Measurements from ENCODE around the gene ODF4.
"Not testable (repeated sequence)": the region's sequence is repeated elsewhere in the genome, so short reads cannot be mapped to it uniquely, and the experiment has no call there.

ODF4 gene

GRCh38 chr17:8362651-8363332 is 23.2 kb downstream of the ODF4 start:
- Histone ChIP-seq H3K36me3 (ENCODE audit: control insufficient read depth, insufficient read depth, low read length) (no peaks in the 10 kb centered on the region), H3K9me3 (ENCODE audit: control insufficient read depth, low read length) (no peaks in the 10 kb centered on the region), H3K4me3 (ENCODE audit: insufficient read depth, low read depth, low read length, poor library complexity, severe bottlenecking) (no peak overlapping the region), H3K27me3 (replicated peaks; ENCODE audit: control insufficient read depth, insufficient read depth, low read length, poor library complexity, severe bottlenecking) (no peaks in the 10 kb centered on the region), H3K27ac (ENCODE audit: insufficient read depth, low read length, poor library complexity, severe bottlenecking) (no peak overlapping the region), H3K4me1 (ENCODE audit: control insufficient read depth, insufficient read depth, low read length, poor library complexity, severe bottlenecking) (no peaks in the 10 kb centered on the region)
- DNase-seq: no peak

- H3K27ac ChIP-seq (ENCODE audit: insufficient read depth, low read length, poor library complexity, severe bottlenecking): no peak overlapping the region
- H3K36me3 ChIP-seq (ENCODE audit: control insufficient read depth, insufficient read depth, low read length): peaks cover 9% of the 10 kb centered on the region
- no peaks in the 10 kb centered on the region for H3K4me1 ChIP-seq (ENCODE audit: control insufficient read depth, insufficient read depth, low read length, poor library complexity, severe bottlenecking)
- no peak overlapping the region for H3K4me3 ChIP-seq (ENCODE audit: insufficient read depth, low read depth, low read length, poor library complexity, severe bottlenecking)
- H3K9me3 ChIP-seq (ENCODE audit: control insufficient read depth, low read length): no peaks in the 10 kb centered on the region
- no peaks in the 10 kb centered on the region for H3K27me3 ChIP-seq (replicated peaks; ENCODE audit: control insufficient read depth, insufficient read depth, low read length, poor library complexity, severe bottlenecking)
- no peak for DNase-seq
These were observed 25.5 kb downstream of the ODF4 start for GRCh38 chr17:8365143-8365542.

GRCh38 chr17:8366231-8366630 is 26.6 kb downstream of the ODF4 start:
- no peaks in the 10 kb centered on the region for H3K9me3 ChIP-seq (ENCODE audit: control insufficient read depth, low read length)
- no peaks in the 10 kb centered on the region for H3K4me1 ChIP-seq (ENCODE audit: control insufficient read depth, insufficient read depth, low read length, poor library complexity, severe bottlenecking)
- H3K27me3 ChIP-seq (replicated peaks; ENCODE audit: control insufficient read depth, insufficient read depth, low read length, poor library complexity, severe bottlenecking): no peaks in the 10 kb centered on the region
- H3K4me3 ChIP-seq (ENCODE audit: insufficient read depth, low read depth, low read length, poor library complexity, severe bottlenecking): no peak overlapping the region
- H3K36me3 ChIP-seq (ENCODE audit: control insufficient read depth, insufficient read depth, low read length): peaks cover 9% of the 10 kb centered on the region
- no peak overlapping the region for H3K27ac ChIP-seq (ENCODE audit: insufficient read depth, low read length, poor library complexity, severe bottlenecking)
- no peak for DNase-seq

- Histone ChIP-seq H3K27me3 (replicated peaks; ENCODE audit: control insufficient read depth, insufficient read depth, low read length, poor library complexity, severe bottlenecking) (no peaks in the 10 kb centered on the region), H3K4me1 (ENCODE audit: control insufficient read depth, insufficient read depth, low read length, poor library complexity, severe bottlenecking) (no peaks in the 10 kb centered on the region), H3K27ac (ENCODE audit: insufficient read depth, low read length, poor library complexity, severe bottlenecking) (no peak overlapping the region), H3K36me3 (ENCODE audit: control insufficient read depth, insufficient read depth, low read length) (peaks cover 9% of the 10 kb centered on the region), H3K9me3 (ENCODE audit: control insufficient read depth, low read length) (no peaks in the 10 kb centered on the region), H3K4me3 (ENCODE audit: insufficient read depth, low read depth, low read length, poor library complexity, severe bottlenecking) (no peak overlapping the region)
- DNase-seq: no peak
These were observed 28.6 kb downstream of the ODF4 start for GRCh38 chr17:8368193-8368592.

- no peaks in the 10 kb centered on the region for H3K4me1 ChIP-seq (ENCODE audit: control insufficient read depth, insufficient read depth, low read length, poor library complexity, severe bottlenecking)
- DNase-seq: no peak
- H3K9me3 ChIP-seq (ENCODE audit: control insufficient read depth, low read length): no peaks in the 10 kb centered on the region
- no peaks in the 10 kb centered on the region for H3K27me3 ChIP-seq (replicated peaks; ENCODE audit: control insufficient read depth, insufficient read depth, low read length, poor library complexity, severe bottlenecking)
- H3K4me3 ChIP-seq (ENCODE audit: insufficient read depth, low read depth, low read length, poor library complexity, severe bottlenecking): no peak overlapping the region
- H3K27ac ChIP-seq (ENCODE audit: insufficient read depth, low read length, poor library complexity, severe bottlenecking): no peak overlapping the region
- H3K36me3 ChIP-seq (ENCODE audit: control insufficient read depth, insufficient read depth, low read length): peaks cover 9% of the 10 kb centered on the region
These were observed 30.3 kb downstream of the ODF4 start for GRCh38 chr17:8369944-8370343.

- H3K9me3 ChIP-seq (ENCODE audit: control insufficient read depth, low read length): no peaks in the 10 kb centered on the region
- peaks cover 8% of the 10 kb centered on the region for H3K4me1 ChIP-seq (ENCODE audit: control insufficient read depth, insufficient read depth, low read length, poor library complexity, severe bottlenecking)
- H3K27ac ChIP-seq (ENCODE audit: insufficient read depth, low read length, poor library complexity, severe bottlenecking): no peak overlapping the region
- no peak for DNase-seq
- no peak overlapping the region for H3K4me3 ChIP-seq (ENCODE audit: insufficient read depth, low read depth, low read length, poor library complexity, severe bottlenecking)
- peaks cover 10% of the 10 kb centered on the region for H3K36me3 ChIP-seq (ENCODE audit: control insufficient read depth, insufficient read depth, low read length)
- no peaks in the 10 kb centered on the region for H3K27me3 ChIP-seq (replicated peaks; ENCODE audit: control insufficient read depth, insufficient read depth, low read length, poor library complexity, severe bottlenecking)
These were observed 32.1 kb downstream of the ODF4 start for GRCh38 chr17:8371786-8372185.

GRCh38 chr17:8372422-8372821 is 32.8 kb downstream of the ODF4 start:
- Histone ChIP-seq H3K27me3 (replicated peaks; ENCODE audit: control insufficient read depth, insufficient read depth, low read length, poor library complexity, severe bottlenecking) (no peaks in the 10 kb centered on the region), H3K4me1 (ENCODE audit: control insufficient read depth, insufficient read depth, low read length, poor library complexity, severe bottlenecking) (peaks cover 10% of the 10 kb centered on the region), H3K27ac (ENCODE audit: insufficient read depth, low read length, poor library complexity, severe bottlenecking) (no peak overlapping the region), H3K36me3 (ENCODE audit: control insufficient read depth, insufficient read depth, low read length) (peaks cover 17% of the 10 kb centered on the region), H3K4me3 (ENCODE audit: insufficient read depth, low read depth, low read length, poor library complexity, severe bottlenecking) (no peak overlapping the region), H3K9me3 (ENCODE audit: control insufficient read depth, low read length) (no peaks in the 10 kb centered on the region)
- DNase-seq: no peak

- H3K27ac ChIP-seq (ENCODE audit: insufficient read depth, low read length, poor library complexity, severe bottlenecking); H3K4me3 ChIP-seq (ENCODE audit: insufficient read depth, low read depth, low read length, poor library complexity, severe bottlenecking); H3K27me3 ChIP-seq (replicated peaks; ENCODE audit: control insufficient read depth, insufficient read depth, low read length, poor library complexity, severe bottlenecking); DNase-seq; H3K9me3 ChIP-seq (ENCODE audit: control insufficient read depth, low read length): not testable (repeated sequence)
- Histone ChIP-seq H3K36me3 (ENCODE audit: control insufficient read depth, insufficient read depth, low read length) (peaks cover 30% of the 10 kb centered on the region), H3K4me1 (ENCODE audit: control insufficient read depth, insufficient read depth, low read length, poor library complexity, severe bottlenecking) (peaks cover 10% of the 10 kb centered on the region)
These were observed 34.2 kb downstream of the ODF4 start for GRCh38 chr17:8373856-8374255.

GRCh38 chr17:8375738-8376259 is 36.2 kb downstream of the ODF4 start:
- H3K9me3 ChIP-seq (ENCODE audit: control insufficient read depth, low read length): no peaks in the 10 kb centered on the region
- H3K36me3 ChIP-seq (ENCODE audit: control insufficient read depth, insufficient read depth, low read length): peaks cover 35% of the 10 kb centered on the region
- no peak for DNase-seq
- H3K27me3 ChIP-seq (replicated peaks; ENCODE audit: control insufficient read depth, insufficient read depth, low read length, poor library complexity, severe bottlenecking): no peaks in the 10 kb centered on the region
- peak overlapping the region; percentile 91 for H3K4me3 ChIP-seq (ENCODE audit: insufficient read depth, low read depth, low read length, poor library complexity, severe bottlenecking)
- peak overlapping the region; percentile 69 for H3K27ac ChIP-seq (ENCODE audit: insufficient read depth, low read length, poor library complexity, severe bottlenecking)
- peaks cover 10% of the 10 kb centered on the region for H3K4me1 ChIP-seq (ENCODE audit: control insufficient read depth, insufficient read depth, low read length, poor library complexity, severe bottlenecking)

GRCh38 chr17:8376271-8377067 is 36.8 kb downstream of the ODF4 start, which contains the start of gene KRABD2:
Gene KRABD2 (minus strand): TSS chr17:8376704.
- no peaks in the 10 kb centered on the region for H3K27me3 ChIP-seq (replicated peaks; ENCODE audit: control insufficient read depth, insufficient read depth, low read length, poor library complexity, severe bottlenecking)
- H3K9me3 ChIP-seq (ENCODE audit: control insufficient read depth, low read length): no peaks in the 10 kb centered on the region
- H3K4me3 ChIP-seq (ENCODE audit: insufficient read depth, low read depth, low read length, poor library complexity, severe bottlenecking): peak within 1 kb of the TSS; percentile 91
- H3K36me3 ChIP-seq (ENCODE audit: control insufficient read depth, insufficient read depth, low read length): peaks cover 42% of the 10 kb centered on the region
- DNase-seq: peak; percentile 82 to 83 (median 82)
- H3K4me1 ChIP-seq (ENCODE audit: control insufficient read depth, insufficient read depth, low read length, poor library complexity, severe bottlenecking): peaks cover 17% of the 10 kb centered on the region
- H3K27ac ChIP-seq (ENCODE audit: insufficient read depth, low read length, poor library complexity, severe bottlenecking): peak within 1 kb of the TSS; percentile 69
